Kasumi-1 (cell line): ENCODE measurements around the gene GGTLC2.
A peak's percentile ranks its signal among the peaks of the same experiment; 100 is the strongest.

Experiments used
- DNase-seq, 2 experiments: peaks; one replicate each; lab custom pipeline; 2025; lab: John Stamatoyannopoulos, UW

Gene GGTLC2

GRCh38 chr22:22669093-22669492 is 24.7 kb downstream of the GGTLC2 start:
- DNase-seq: no peak

GRCh38 chr22:22670076-22670795 is 25.8 kb downstream of the GGTLC2 start:
- DNase-seq: no peak

DNA sequence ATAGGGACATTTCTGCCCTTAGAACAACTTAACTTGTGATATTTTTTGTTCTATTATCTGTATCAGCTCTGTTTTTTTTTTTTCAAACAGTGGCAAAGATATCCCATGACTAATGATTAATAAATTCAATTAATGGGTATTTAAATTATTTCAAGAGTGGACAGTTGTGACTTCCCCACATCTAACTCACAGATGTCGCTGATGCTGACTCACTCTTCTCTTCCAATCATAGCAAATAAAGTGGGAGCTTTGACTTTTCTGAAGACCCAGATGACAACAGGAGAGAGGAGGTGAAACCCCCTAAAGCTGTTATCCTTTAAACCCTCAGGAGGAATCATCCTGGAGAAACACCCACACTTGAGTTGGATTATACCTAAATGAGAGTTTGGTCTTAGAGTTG is 27.1 kb downstream of the GGTLC2 start:
- DNase-seq: no peak

- DNase-seq: no peak
Measured at GRCh38 chr22:22673099-22673498, 28.7 kb downstream of the GGTLC2 start.

GRCh38 chr22:22673628-22674027 is 29.2 kb downstream of the GGTLC2 start:
- DNase-seq: no peak

DNA sequence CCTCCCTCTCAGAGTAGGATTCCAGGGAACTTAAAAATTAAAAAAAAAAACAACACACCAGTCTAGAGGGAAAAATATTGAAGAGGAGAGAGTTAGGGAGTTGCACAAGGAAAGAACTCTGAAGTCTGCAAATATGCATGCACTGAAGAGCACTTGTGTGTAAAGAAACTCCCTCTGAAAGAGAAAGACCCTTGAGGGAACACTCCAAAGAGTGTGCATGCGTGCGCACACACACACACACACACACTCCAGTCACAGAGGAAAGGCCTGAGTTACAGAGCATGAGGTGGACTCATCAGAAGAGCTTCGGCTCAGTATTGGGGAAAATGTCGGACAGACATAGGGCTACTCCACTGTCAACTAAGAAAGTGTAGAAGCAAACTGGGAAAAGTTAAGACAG is 30.1 kb downstream of the GGTLC2 start:
- no peak for DNase-seq

- DNase-seq: no peak
Measured at GRCh38 chr22:22678970-22679369, 34.6 kb downstream of the GGTLC2 start.

- no peak for DNase-seq
Measured at GRCh38 chr22:22680396-22680795, 36.0 kb downstream of the GGTLC2 start.

GRCh38 chr22:22681221-22681739 is 36.9 kb downstream of the GGTLC2 start:
- DNase-seq: no peak

- no peak for DNase-seq
Measured at GRCh38 chr22:22682196-22682595, 37.8 kb downstream of the GGTLC2 start.

DNA sequence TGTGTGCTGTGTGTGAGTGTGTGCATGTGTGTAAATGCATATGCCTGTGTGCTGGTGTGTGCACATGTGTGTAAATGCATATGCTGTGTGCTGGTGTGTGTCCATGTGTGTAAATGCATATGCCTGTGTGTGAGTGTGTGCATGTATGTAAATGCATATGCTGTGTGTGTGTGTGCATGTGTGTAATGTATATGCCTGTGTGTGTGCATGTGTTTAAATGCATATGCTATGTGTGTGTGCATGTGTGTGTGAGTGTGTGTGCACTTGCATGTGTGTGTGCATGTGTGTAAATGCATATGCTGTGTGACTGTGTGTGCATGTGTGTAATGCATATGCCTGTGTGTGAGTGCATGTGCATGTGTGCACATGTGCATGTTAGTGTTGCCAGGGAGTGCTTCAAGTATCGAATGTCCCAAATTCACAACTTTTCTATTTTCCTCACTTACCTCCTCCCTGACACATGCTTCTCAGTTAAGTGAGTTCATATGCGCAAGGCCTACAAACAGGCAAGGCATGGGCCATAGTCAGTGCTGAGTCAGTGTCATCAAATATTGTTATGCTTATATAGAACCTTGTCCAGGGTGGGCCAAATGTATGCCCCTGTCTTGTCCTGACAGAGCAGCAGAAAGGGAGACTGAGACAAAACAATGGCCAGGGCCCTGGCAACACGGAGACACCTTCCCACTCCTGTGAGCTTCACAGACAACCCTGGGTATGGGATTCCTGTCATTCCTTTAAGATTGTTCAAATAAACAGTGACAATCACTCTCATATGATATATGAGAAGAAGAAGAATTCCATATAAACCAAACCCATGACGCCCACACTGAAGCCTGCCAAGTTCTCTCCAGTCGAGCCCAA is 38.6 kb downstream of the GGTLC2 start:
- DNase-seq: no peak

DNA sequence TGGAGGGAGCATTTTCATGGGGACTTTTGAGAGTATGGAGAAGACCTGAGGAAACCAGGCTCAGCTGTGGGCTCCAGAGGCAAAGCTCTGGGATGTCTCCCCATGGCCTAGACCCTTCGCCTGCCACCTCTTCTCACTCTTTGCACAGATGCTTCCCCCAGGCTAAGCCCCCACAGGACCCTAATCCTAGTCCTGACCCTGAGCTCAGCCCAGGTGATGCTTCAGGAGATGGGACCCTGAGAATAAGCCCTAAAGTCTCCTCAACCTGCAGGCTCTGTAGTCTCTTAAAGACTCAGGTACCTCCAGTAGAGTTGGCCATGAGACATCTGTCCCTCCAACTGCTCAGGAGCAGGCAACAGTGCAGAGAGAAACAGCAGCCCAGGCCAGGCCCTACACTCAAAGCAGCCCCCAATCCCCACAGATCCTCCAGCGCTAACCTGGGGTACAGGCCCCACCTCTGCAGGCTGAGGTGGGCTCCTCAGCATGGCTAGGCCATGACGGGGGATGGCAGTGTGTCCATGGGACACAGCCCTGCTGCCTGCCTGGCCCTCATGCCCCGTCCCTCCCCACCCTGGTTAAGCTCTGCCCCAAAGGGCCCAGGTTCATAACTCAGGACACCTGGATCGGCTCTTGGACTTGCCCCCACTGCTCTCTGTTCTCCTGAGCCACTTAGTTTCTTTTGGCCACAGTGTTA is 39.4 kb downstream of the GGTLC2 start:
- no peak for DNase-seq

DNA sequence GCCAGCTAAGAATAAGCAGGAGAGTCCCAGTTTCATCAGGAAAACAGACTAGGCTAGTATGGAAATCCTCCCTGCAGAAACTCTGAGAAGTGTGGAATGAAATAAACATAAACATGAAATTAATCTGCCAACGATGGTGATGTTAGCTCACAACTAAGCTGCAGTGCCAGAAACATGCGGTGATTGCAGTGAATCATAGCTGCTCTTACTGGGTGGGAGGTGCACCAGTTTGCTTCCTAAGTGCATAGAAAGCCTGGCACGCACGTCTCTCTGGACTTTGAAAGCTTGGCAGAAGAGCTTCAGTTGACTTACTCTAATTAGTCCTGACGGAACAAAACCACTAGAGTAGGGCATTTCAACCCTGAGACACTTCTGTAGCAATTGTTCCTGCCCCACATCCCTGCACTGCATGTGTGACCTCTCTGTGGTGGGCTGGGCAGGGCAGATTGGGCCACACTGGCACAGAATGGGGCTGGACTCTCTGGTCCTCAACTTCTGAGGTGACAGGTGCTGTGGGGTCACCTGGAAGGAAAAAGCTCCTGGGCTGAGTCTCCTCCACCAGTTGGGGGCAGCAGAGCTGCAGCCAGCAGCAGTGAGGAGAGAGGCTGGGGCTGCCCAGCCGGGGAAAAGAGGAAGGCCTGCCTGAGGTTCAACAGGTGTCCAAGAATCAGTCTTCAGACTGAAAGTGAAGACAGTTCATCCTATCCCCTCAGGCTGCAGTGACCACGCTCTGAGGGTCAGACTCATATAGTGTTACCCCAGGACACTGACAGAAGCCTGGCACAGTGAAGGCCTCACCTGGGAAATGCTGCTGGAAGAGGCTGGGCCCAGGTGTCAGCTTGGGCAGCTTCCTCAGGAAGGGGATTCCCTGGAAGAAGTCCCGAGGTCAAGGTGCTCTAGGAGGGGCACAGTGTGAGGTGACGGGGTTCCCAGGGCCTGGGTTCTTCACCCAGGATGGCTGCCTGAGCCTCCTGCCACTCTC is 40.5 kb downstream of the GGTLC2 start:
- DNase-seq: peak; percentile 4 to 8

DNA sequence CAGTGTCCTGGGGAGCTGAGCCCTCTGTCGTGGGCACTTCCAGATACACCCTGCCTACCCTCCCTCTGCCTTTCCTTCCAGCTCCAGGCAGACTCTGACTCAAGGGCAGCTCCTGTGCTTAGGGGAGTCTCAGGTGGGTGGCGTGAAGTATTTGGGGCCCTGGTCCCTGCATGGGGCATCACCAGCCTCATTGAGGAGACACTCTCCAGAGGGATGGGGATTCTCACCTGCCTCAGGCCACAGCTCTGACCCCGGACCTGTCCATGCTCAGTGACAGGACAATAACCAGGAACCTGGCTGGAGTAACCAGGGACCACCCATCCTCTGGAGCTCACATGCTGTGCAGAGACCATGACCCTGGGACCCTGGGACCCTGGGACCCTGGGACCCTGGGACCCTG is 41.2 kb downstream of the GGTLC2 start:
- DNase-seq: no peak

DNA sequence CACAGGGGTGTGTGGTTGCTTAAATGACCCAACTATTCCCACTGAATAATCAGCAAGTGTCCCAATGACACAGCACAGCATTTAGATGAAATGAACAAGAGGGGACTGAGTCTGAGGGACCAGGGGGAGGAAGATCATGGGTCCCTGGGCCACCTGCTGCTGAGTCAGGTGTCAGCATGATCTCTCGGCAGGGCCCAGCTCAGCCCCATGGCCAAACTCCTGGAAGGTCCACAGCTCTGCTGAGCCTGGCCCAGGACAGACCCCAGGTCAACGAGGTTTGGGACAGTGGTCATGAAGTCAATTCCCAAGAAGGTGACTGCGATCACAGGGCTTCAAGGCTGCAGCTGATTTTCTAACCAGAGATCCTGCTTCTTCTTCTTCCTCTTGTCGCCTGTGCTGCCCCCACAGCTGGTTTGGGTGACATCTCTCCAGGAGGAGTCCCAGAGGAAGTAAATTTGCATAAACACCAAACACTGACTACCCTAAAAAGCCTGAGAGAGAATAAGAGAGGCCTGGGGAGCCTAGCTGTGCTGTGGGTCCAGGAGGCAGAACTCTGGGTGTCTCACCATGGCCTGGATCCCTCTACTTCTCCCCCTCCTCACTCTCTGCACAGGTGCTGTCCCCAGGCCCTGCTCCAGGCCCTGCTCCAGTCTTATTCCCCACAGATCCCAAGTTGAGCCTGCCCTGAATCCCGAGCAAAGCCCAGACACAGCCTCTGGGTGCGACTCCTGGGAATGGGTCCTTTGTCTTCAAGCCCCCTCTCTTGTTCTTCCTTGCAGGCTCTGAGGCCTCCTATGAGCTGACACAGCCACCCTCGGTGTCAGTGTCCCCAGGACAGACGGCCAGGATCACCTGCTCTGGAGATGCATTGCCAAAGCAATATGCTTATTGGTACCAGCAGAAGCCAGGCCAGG is 42.0 kb downstream of the GGTLC2 start:
- peak in 1 of 2 experiments; percentile 3 for DNase-seq

GRCh38 chr22:22687638-22688500 is 43.5 kb downstream of the GGTLC2 start:
- DNase-seq: peak; percentile 32 to 53

DNA sequence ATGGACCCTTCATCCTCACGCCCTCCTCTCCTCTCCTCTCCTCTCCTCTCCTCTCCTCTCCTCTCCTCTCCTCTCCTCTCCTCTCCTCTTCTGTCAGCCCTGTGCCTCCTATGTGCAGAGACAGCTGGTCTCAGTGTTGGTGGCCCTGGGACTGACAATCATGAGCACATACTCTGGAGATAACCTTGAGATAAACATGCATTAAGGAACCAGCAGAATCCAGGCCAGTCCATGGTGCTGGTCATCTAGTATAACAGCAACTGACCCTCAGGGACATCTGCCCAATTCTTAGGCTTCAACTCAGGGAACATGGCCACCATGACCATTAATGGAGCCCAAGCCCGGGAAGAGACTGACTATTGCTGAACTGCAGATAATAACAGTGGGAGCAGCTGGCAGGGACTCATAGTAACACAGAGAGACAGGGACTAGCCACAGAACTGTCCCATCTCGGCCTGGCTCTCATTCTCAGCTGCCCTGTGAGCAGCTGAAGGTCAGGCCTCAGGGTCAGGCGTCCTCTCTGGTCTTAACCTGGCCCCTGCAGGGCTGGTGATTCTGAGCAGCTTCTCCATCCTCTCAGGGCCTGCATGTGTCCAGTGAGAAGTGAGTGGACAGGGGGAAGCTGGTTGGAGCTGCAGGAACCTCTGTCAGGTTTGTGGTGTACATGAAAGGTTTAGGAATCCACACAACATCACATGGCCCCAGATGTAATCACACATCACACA is 45.4 kb downstream of the GGTLC2 start:
- no peak for DNase-seq

GRCh38 chr22:22691055-22691454 is 46.6 kb downstream of the GGTLC2 start:
- no peak for DNase-seq
